GM12878 (cell line): ENCODE results near the gene F2RL3. TPM values are rescaled to one million over a fixed set of nuclear protein-coding genes. Genes with fewer than 3 reads are reported as not detected.

Experiments used
- BHLHE40 ChIP-seq, 2 experiments: fragments of 450-650 bp in 1 of 2; IDR thresholded peaks; 2 replicates each; pipeline ENCODE4 v1.6.1; 2011 to 2017; ENCODE audit warnings: low read depth in 2 of 2, borderline replicate concordance in 1 of 2, improper control_type of control experiment in 1 of 2, low read length in 1 of 2, mild to moderate bottlenecking in 1 of 2
- CHD2 ChIP-seq: IDR thresholded peaks from 2 replicates; pipeline ENCODE4 v1.6.1; 2011; ENCODE audit warnings: low read depth, low read length, improper control_type of control experiment, borderline replicate concordance
- HSF1 ChIP-seq: fragments of 150-350 bp; IDR thresholded peaks from 2 replicates; pipeline ENCODE4 v1.6.1; 2014; ENCODE audit warnings: mild to moderate bottlenecking, low read depth, low read length
- NR2F1 ChIP-seq: fragments of 450-650 bp; conservative IDR thresholded peaks from 2 replicates; pipeline ENCODE4 v1.6.1; 2017; ENCODE audit warnings: mild to moderate bottlenecking
- STAT3 ChIP-seq: IDR thresholded peaks from 2 replicates; pipeline ENCODE4 v1.6.1; 2011; ENCODE audit warnings: low read depth, low read length, improper control_type of control experiment
- ZBTB11 ChIP-seq: fragments of 450-650 bp; formaldehyde crosslinking; IDR thresholded peaks from 2 replicates; pipeline ENCODE4 v1.5.0; 2022; ENCODE audit warnings: mild to moderate bottlenecking, missing genetic modification characterization
- ZNF217 ChIP-seq: fragments of 450-650 bp; IDR thresholded peaks from 2 replicates; pipeline ENCODE4 v1.6.1; 2017; ENCODE audit warnings: antibody characterized with exemption, mild to moderate bottlenecking
- ZZZ3 ChIP-seq: IDR thresholded peaks from 2 replicates; pipeline ENCODE4 v1.6.1; 2011; ENCODE audit warnings: low read depth; ENCODE audit not compliant: control insufficient read depth, insufficient read length
- polyA plus RNA-seq, 11 experiments: library from polyadenylated mRNA; depleted of rRNA in 4 of 11; unstranded in 6 of 11; stranded (reverse) in 5 of 11; fragments of >200 nt; fragmentation: Nextera tagmentation in 4 of 11; fragmentation: Illumina TruSeq in 1 of 11; extraction: Ambion mirVana in 4 of 11; extraction: Trizol in 1 of 11; gene quantifications; 1 replicate in 1 of 11; 2 replicates in 10 of 11; pipeline versions ENCODE4 v1.2.1 to v1.2.3, GENCODE V29; 2011 to 2016; ENCODE audit warnings: inconsistent platforms in 2 of 11, missing spikeins in 2 of 11, low read depth in 1 of 11
- total RNA-seq, 4 experiments: library from RNA; depleted of rRNA in 3 of 4; stranded (reverse); fragments of >200 nt in 3 of 4; fragmentation: Illumina TruSeq in 1 of 4; extraction: Trizol in 1 of 4; gene quantifications; 2 replicates each; pipeline versions ENCODE4 v1.2.1 to v1.2.3, GENCODE V29; 2013 to 2021
- TF ChIP-seq, protein P1 (sequence below): fragments of 150-350 bp; IDR thresholded peaks from 2 replicates; pipeline ENCODE4 v1.6.1; 2016; ENCODE audit warnings: low read depth, low read length

F2RL3 gene
- total and polyA plus RNA-seq, 10 of the 15 experiments (the other 5 are each of a cell fraction or from before 2014, with no cell fraction given) = 0.01 to 1.2 (median 0.29) TPM

- TF ChIP-seq, protein P1, sequence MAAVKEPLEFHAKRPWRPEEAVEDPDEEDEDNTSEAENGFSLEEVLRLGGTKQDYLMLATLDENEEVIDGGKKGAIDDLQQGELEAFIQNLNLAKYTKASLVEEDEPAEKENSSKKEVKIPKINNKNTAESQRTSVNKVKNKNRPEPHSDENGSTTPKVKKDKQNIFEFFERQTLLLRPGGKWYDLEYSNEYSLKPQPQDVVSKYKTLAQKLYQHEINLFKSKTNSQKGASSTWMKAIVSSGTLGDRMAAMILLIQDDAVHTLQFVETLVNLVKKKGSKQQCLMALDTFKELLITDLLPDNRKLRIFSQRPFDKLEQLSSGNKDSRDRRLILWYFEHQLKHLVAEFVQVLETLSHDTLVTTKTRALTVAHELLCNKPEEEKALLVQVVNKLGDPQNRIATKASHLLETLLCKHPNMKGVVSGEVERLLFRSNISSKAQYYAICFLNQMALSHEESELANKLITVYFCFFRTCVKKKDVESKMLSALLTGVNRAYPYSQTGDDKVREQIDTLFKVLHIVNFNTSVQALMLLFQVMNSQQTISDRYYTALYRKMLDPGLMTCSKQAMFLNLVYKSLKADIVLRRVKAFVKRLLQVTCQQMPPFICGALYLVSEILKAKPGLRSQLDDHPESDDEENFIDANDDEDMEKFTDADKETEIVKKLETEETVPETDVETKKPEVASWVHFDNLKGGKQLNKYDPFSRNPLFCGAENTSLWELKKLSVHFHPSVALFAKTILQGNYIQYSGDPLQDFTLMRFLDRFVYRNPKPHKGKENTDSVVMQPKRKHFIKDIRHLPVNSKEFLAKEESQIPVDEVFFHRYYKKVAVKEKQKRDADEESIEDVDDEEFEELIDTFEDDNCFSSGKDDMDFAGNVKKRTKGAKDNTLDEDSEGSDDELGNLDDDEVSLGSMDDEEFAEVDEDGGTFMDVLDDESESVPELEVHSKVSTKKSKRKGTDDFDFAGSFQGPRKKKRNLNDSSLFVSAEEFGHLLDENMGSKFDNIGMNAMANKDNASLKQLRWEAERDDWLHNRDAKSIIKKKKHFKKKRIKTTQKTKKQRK = no peak
- no peak for TF ChIP-seq BHLHE40 (IDR thresholded peaks at IDR 0.05; ENCODE audit: borderline replicate concordance in 1 of 2, low read depth in 2 of 2, low read length in 1 of 2)
- TF ChIP-seq CHD2 = no peak
- no peak for TF ChIP-seq ZBTB11 (CRISPR knock-in tag)
- TF ChIP-seq STAT3 = no peak
- no peak for TF ChIP-seq NR2F1
- no peak for TF ChIP-seq ZZZ3
- TF ChIP-seq ZNF217 = no peak
- no peak for TF ChIP-seq HSF1
Measured at GRCh38 chr19:16859626-16860025, 29.2 kb upstream of the F2RL3 start (continued).
